A549 (cell line): ENCODE results near the gene SP4. TPM values are rescaled to one million over a fixed set of nuclear protein-coding genes. Genes with fewer than 3 reads are reported as not detected.

Experiments used
- ATAC-seq, 2 experiments: fragments of 200-7000 bp in 1 of 2; fragments of >200 bp in 1 of 2; cut with Nextera tagmentation in 1 of 2; cut with Tn5 transposase in 1 of 2; 3 replicates each; pipeline versions ENCODE4 v1.8.0 to v1.9.1; 2018 to 2020; ENCODE audit warnings: mild to moderate bottlenecking in 1 of 2, moderate library complexity in 1 of 2
- CTCF ChIA-PET: fragments of 300-600 bp; sonication (Branson Sonifier 250); formaldehyde crosslinking; extraction: SDS; loops from one replicate; lab custom pipeline; 2021; ENCODE audit warnings: antibody characterized with exemption, inconsistent platforms; lab: Yijun Ruan, JAX
- POLR2A ChIA-PET: fragments of 350-600 bp; formaldehyde crosslinking; extraction: SDS; loops from one replicate; lab custom pipeline; 2021; ENCODE audit warnings: antibody characterized with exemption, inconsistent platforms; lab: Yijun Ruan, JAX
- DNase-seq, 2 experiments: peaks; one replicate each; pipeline versions ENCODE4 v3.0.0 to v3.0.0-alpha.2; 2011 to 2016; ENCODE audit warnings: low read depth in 1 of 2, low spot score in 1 of 2
- FAIRE-seq: peaks from 2 replicates; lab custom pipeline; 2011; peaks lifted over from hg19 to GRCh38; lab: Jason Lieb, UNC
- H3K27ac ChIP-seq, 2 experiments: fragments of >200 bp; sonication (Bioruptor Twin); formaldehyde crosslinking; 3 replicates each; pipeline ENCODE4 v1.5.1; 2016 to 2017
- H3K4me1 ChIP-seq: fragments of >200 bp; sonication (Bioruptor Twin); formaldehyde crosslinking; 3 replicates; pipeline ENCODE4 v1.6.1; 2016
- H3K4me2 ChIP-seq: fragments of >200 bp; sonication (Bioruptor Twin); formaldehyde crosslinking; 3 replicates; pipeline ENCODE4 v1.6.1; 2016
- H3K4me3 ChIP-seq: fragments of >200 bp; sonication (Bioruptor Twin); formaldehyde crosslinking; 3 replicates; pipeline ENCODE4 v1.5.1; 2016
- H3K9me3 ChIP-seq: fragments of >200 bp; sonication (Bioruptor Twin); formaldehyde crosslinking; 3 replicates; pipeline ENCODE4 v1.6.1; 2016
- BCL3 ChIP-seq: fragments of >200 bp; sonication (Bioruptor Twin); formaldehyde crosslinking; IDR thresholded peaks from 3 replicates; pipeline ENCODE4 v1.6.1; 2016
- CEBPB ChIP-seq, 2 experiments: fragments of >200 bp in 1 of 2; sonication (Bioruptor Twin) in 1 of 2; formaldehyde crosslinking in 1 of 2; IDR thresholded peaks; 2 replicates each; pipeline ENCODE4 v1.6.1; 2012 to 2016
- EHMT2 ChIP-seq: fragments of 200-600 bp; sonication (generic); IDR thresholded peaks from 2 replicates; pipeline ENCODE4 v1.6.1; 2016; ENCODE audit warnings: antibody characterized with exemption, low read depth, mild to moderate bottlenecking, moderate library complexity
- FOSB ChIP-seq: fragments of 250-450 bp; sonication (Bioruptor Pico); IDR thresholded peaks from 2 replicates; pipeline ENCODE4 v1.5.0; 2020; ENCODE audit warnings: mild to moderate bottlenecking, moderate library complexity
- FOSL2 ChIP-seq, 2 experiments: fragments of 450-650 bp in 1 of 2; fragments of >200 bp in 1 of 2; sonication (Bioruptor Twin) in 1 of 2; formaldehyde crosslinking; IDR thresholded peaks; 2 replicates each; pipeline versions ENCODE4 v1.5.0 to v1.6.1; 2016 to 2020; ENCODE audit warnings: mild to moderate bottlenecking in 1 of 2, moderate library complexity in 1 of 2
- FOXS1 ChIP-seq: fragments of 250-450 bp; sonication (Bioruptor Pico); IDR thresholded peaks from 2 replicates; pipeline ENCODE4 v1.5.0; 2020; ENCODE audit warnings: mild to moderate bottlenecking, moderate library complexity
- HDAC2 ChIP-seq: fragments of 200-600 bp; sonication (generic); IDR thresholded peaks from 2 replicates; pipeline ENCODE4 v1.6.1; 2016
- HES2 ChIP-seq: fragments of >200 bp; sonication (Bioruptor Twin); formaldehyde crosslinking; IDR thresholded peaks from 2 replicates; pipeline ENCODE4 v1.6.1; 2016
- HMGXB4 ChIP-seq: fragments of 250-450 bp; sonication (Bioruptor Pico); IDR thresholded peaks from 2 replicates; pipeline ENCODE4 v1.5.0; 2021; ENCODE audit warnings: mild to moderate bottlenecking, moderate library complexity, borderline replicate concordance
- HOXB13 ChIP-seq: fragments of 250-450 bp; sonication (Bioruptor Pico); IDR thresholded peaks from 2 replicates; pipeline ENCODE4 v1.5.0; 2020; ENCODE audit warnings: low read depth, mild to moderate bottlenecking, moderate library complexity
- JUN ChIP-seq, 2 experiments: fragments of >200 bp; sonication (Bioruptor Twin); formaldehyde crosslinking; IDR thresholded peaks; 2 replicates in 1 of 2; 3 replicates in 1 of 2; pipeline ENCODE4 v1.6.1; 2016 to 2017
- KDM1A ChIP-seq: fragments of 200-600 bp; sonication (generic); IDR thresholded peaks from 2 replicates; pipeline ENCODE4 v1.6.1; 2016; ENCODE audit warnings: low read depth, mild to moderate bottlenecking
- MAFK ChIP-seq: fragments of 450-650 bp; IDR thresholded peaks from 2 replicates; pipeline ENCODE4 v1.6.1; 2014; ENCODE audit not compliant: partially characterized antibody
- MAX ChIP-seq: IDR thresholded peaks from 2 replicates; pipeline ENCODE4 v1.6.1; 2012
- MAZ ChIP-seq: fragments of 150-350 bp; IDR thresholded peaks from 2 replicates; pipeline ENCODE4 v1.6.1; 2014; ENCODE audit warnings: antibody characterized with exemption, low read depth, low read length, borderline replicate concordance
- NFE2L2 ChIP-seq: fragments of 150-350 bp; conservative IDR thresholded peaks from 2 replicates; pipeline ENCODE4 v1.6.1; 2014; ENCODE audit warnings: low read length
- NR3C1 ChIP-seq: fragments of >200 bp; sonication (Bioruptor Twin); formaldehyde crosslinking; IDR thresholded peaks from 3 replicates; pipeline ENCODE4 v1.6.1; 2017
- RCOR1 ChIP-seq: fragments of 150-350 bp; IDR thresholded peaks from 2 replicates; pipeline ENCODE4 v1.6.1; 2014; ENCODE audit warnings: antibody characterized with exemption, low read length, low read depth
- RFX5 ChIP-seq: fragments of 450-650 bp; IDR thresholded peaks from 2 replicates; pipeline ENCODE4 v1.7.1; 2014; ENCODE audit warnings: antibody characterized with exemption, mild to moderate bottlenecking, moderate library complexity
- RNF2 ChIP-seq: fragments of 200-600 bp; sonication (generic); IDR thresholded peaks from 2 replicates; pipeline ENCODE4 v1.6.1; 2016; ENCODE audit warnings: low read depth, mild to moderate bottlenecking, antibody characterized with exemption, moderate library complexity, borderline replicate concordance
- SMC3 ChIP-seq: fragments of >200 bp; sonication (Bioruptor Twin); formaldehyde crosslinking; IDR thresholded peaks from 3 replicates; pipeline ENCODE4 v1.6.1; 2018; ENCODE audit warnings: inconsistent platforms
- SREBF2 ChIP-seq: fragments of 450-650 bp; IDR thresholded peaks from 2 replicates; pipeline ENCODE4 v1.6.1; 2014; ENCODE audit warnings: mild to moderate bottlenecking, moderate library complexity
- USF2 ChIP-seq: fragments of 450-650 bp; IDR thresholded peaks from 2 replicates; pipeline ENCODE4 v1.6.1; 2014; ENCODE audit warnings: antibody characterized with exemption
- ZSCAN20 ChIP-seq: fragments of 250-450 bp; sonication (Bioruptor Pico); IDR thresholded peaks from 2 replicates; pipeline ENCODE4 v1.8.0; 2022; ENCODE audit warnings: mild to moderate bottlenecking, moderate library complexity
- WGBS: methylation state at CpG from one replicate; pipeline ENCODE4 v1.1.6; 2017; ENCODE audit errors: missing lambda C conversion rate; 5-methylcytosine and 5-hydroxymethylcytosine counted together
- polyA plus RNA-seq, 4 experiments: library from polyadenylated mRNA; depleted of rRNA in 3 of 4; stranded (reverse); fragments of >200 nt; fragmentation: RNase III in 1 of 4; extraction: RNeasy Plus Mini Kit Qiagen cat#74134 plus additional on column Dnase treatment in 1 of 4; gene quantifications; 2 replicates in 3 of 4; 3 replicates in 1 of 4; pipeline ENCODE4 v1.2.3, GENCODE V29; 2011 to 2017

SP4 gene
- polyA plus RNA-seq, 2 of the 4 experiments (the other 2 are of a cell fraction): 1.9 to 5.3 TPM

- TF ChIP-seq EHMT2 (no peak), MAFK (no peak), ZSCAN20 (CRISPR knock-in tag) (no peak), HES2 (no peak), NR3C1 (no peak), HMGXB4 (CRISPR knock-in tag) (no peak), FOXS1 (CRISPR knock-in tag) (no peak), NFE2L2 (no peak), HOXB13 (no peak), CEBPB (IDR thresholded peaks at IDR 0.05) (no peak), MAZ (no peak), KDM1A (no peak), BCL3 (no peak)
- ATAC-seq (no peak), FAIRE-seq (no peak), DNase-seq (no peak)
- CTCF ChIA-PET: no interaction called here
- H3K4me1 ChIP-seq: no peaks in the 10 kb centered on the region
- WGBS: 100% methylated on average over 5 of the region's 26 CpGs
- H3K27ac ChIP-seq: no peak overlapping the region
- no peaks in the 10 kb centered on the region; the same call in 2 of the 3 replicates for H3K9me3 ChIP-seq
- no peak overlapping the region for H3K4me2 ChIP-seq
- POLR2A ChIA-PET: no interaction called here
- H3K4me3 ChIP-seq: no peak overlapping the region
Measured at GRCh38 chr7:21461282-21461681, 33.4 kb downstream of the SP4 start.

GRCh38 chr7:21462081-21462480, 34.2 kb downstream of the SP4 start:
- Histone ChIP-seq H3K4me3 (no peak overlapping the region), H3K27ac (no peak overlapping the region), H3K4me2 (no peak overlapping the region), H3K9me3 (no peaks in the 10 kb centered on the region), H3K4me1 (no peaks in the 10 kb centered on the region)
- ATAC-seq: no peak
- POLR2A ChIA-PET: no interaction called here
- 89% methylated on average over 3 of the region's 3 CpGs for WGBS
- no peak for DNase-seq
- FAIRE-seq: no peak
- CTCF ChIA-PET: interaction anchor here (0.9 kb wide), 1 partner anchor 305 kb away, joined by 3 read pairs; no protein-coding TSS in a partner anchor
- TF ChIP-seq RCOR1: no peak
- no peak for TF ChIP-seq SREBF2
- TF ChIP-seq NFE2L2: no peak
- TF ChIP-seq SMC3: no peak
- no peak for TF ChIP-seq KDM1A
- no peak for TF ChIP-seq JUN (IDR thresholded peaks at IDR 0.05)
- no peak for TF ChIP-seq FOSB
- no peak for TF ChIP-seq MAX
- no peak for TF ChIP-seq HDAC2
- no peak for TF ChIP-seq MAFK

DNA sequence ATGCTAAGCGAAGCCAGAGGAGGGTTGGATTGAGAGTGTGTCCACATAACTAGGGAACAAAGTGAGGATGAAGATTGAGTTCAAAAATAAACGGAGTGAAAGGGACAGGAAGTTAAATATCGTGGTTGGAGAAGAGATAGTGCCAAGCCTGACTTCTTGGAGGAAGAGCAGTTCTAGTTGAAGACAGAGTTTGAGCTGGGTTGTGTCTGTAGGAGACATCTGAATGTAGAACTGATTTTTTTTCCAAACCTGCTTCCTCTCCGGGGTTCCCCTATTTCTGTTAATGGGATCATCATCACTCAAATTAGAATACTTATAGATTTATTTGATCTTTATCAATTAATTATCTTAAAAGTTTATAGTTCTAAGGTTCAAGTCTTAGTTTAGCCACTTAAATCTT, 35.6 kb downstream of the SP4 start:
- DNase-seq: no peak
- H3K4me3 ChIP-seq: no peak overlapping the region
- no peak overlapping the region for H3K4me2 ChIP-seq
- no peak for FAIRE-seq
- WGBS: 85% methylated on average over 4 of the region's 4 CpGs
- POLR2A ChIA-PET: no interaction called here
- H3K9me3 ChIP-seq: no peaks in the 10 kb centered on the region
- no peak overlapping the region for H3K27ac ChIP-seq
- no peak for ATAC-seq
- H3K4me1 ChIP-seq: no peaks in the 10 kb centered on the region
- CTCF ChIA-PET: no interaction called here
- TF ChIP-seq RFX5: no peak
- TF ChIP-seq FOSL2 (IDR thresholded peaks at IDR 0.05): no peak
- TF ChIP-seq FOSL2 (CRISPR knock-in tag; IDR thresholded peaks at IDR 0.05): no peak
- TF ChIP-seq USF2: no peak
- TF ChIP-seq RNF2: no peak
